Mesenteric fat pad (tissue), 1 donor: ENCODE measurements around the gene NEK8. TPM values are rescaled to one million over a fixed set of nuclear protein-coding genes. Genes with fewer than 3 reads are reported as not detected.
"Not testable (repeated sequence)": the region's sequence is repeated elsewhere in the genome, so short reads cannot be mapped to it uniquely, and the experiment has no call there.

Experiments
- DNase-seq: peaks from one replicate; pipeline ENCODE4 v3.0.0-alpha.2; 2020; ENCODE audit warnings: low spot score
- total RNA-seq: library from RNA; stranded (reverse); fragmentation: NEBNext Ultra II Directional; extraction: Animal tissue kit (Norgen Biotek cat#: 25700); gene quantifications from one replicate; pipeline ENCODE4 v1.2.1, GENCODE V29; 2021
- donor health status: DM: yes; HTN: yes; CAD: no.

Gene NEK8
- total RNA-seq, 1 donor from 2014 or later = 2.3 TPM

DNA sequence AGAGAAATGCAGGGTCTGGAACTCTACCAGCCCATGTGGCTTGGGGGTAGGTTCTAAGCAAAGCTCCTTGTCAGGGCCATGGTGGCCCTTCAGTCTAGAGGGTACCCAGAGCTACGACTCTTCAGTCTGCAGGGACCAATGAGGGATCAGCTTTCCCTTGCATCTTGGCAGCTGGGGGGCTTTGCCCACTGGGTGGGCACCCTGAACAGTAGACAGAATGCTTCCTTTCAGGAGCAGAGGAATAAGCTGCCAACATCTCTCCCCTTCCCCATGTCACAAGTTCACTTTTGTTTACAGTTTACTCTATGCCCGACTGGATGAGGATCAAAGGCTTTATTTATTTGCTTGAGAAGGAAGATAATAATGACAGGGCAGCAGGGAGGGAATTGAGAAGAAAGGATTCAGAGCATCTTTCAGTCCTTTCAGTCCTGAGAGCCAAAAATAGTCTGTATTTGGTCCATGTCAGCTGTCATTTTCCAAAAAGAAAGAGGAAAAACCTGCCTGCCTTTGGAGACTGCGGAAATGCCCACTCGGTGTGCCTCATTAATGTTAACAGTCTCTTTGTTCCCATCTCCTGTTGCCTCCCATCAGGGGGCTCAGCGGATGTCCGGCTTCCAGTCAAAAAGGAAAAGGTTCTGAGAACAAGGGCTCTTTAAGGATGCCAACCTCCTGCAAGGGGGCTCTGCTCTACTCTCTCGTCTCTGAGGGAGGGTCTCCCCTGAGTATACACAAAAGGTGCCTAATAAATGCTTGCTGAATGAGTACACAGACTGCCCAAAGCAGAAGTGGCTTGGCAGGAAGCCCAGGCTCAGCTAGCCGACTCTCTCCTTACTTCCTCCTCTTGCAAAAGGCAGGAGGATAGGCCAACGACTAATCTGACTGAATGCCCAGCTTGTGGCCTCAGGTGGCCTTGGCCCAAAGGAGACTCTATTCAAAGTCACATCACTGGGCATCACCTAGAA lies 32.3 kb downstream of the NEK8 start:
- peak; percentile 87 for DNase-seq

DNA sequence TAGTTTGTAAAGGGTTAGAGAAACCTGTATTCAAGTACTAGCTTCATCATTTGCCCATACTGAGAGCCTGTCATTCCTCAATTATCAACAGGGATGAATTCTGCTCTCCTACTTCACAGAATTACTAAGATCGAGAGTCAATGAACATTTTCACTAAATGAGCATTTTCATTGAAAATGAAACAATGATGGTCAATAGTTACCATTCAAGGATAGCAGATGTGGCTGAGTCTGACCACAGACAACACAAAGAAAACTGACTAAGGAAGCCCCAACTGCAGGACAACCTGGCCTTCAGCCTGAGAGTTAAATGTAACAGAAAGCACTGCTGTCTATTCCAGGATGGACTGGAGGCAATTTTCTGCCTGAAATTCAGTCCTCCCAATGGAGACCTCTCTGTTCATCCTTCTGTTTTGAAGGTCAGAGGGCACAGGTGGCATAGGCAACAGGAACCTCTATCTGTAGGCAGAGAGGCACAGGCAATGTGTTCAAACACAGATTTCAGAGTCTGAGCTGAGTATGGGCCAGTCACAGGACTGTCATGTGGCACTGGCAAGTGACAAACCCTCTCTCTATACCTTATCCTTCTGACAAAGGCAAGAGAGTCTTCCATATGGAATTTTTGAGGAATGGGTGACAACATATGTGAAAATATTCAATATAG lies 34.7 kb downstream of the NEK8 start:
- peak; percentile 12 for DNase-seq

DNA sequence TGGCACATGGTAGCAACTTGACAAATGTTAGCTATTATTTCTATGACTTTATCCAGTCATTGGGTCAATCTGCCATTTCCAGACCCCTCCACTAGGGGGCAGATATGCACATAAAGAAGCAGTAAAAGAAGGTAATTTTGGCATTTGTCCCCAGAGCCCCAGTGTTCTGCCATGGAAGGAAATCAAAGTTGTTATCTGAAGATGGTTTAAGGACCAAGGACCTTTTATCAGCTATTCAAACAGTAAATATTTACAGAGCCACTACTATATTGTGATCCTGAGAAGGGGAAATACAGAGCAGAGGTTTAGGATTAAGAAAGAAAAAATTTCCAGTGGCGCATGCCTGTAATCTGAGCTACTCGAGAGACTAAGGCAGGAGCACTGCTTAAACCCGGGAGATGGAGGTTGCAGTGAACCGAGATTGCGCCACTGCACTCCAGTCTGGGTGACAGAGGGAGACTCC lies 35.2 kb downstream of the NEK8 start:
- DNase-seq = peak; percentile 5

DNA sequence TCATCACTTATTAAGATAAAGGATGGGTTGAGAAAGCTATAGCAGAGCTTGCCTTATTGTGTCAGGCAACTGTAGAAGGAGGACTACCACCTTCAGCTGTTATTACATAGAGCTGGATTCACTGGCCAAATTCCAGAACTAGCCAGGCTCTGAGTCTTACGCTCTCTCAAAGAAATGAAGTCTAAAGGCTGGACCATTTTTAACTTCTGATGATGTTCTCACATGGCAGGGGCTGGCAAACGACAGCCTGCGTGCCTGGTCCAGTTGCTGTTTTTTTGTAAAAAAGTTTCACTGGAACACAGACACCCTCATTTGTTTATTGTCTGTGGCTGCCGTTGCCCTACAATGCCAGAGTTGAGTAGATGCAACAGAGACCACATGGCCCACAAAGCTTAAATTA lies 36.5 kb downstream of the NEK8 start:
- DNase-seq = peak; percentile 39

DNA sequence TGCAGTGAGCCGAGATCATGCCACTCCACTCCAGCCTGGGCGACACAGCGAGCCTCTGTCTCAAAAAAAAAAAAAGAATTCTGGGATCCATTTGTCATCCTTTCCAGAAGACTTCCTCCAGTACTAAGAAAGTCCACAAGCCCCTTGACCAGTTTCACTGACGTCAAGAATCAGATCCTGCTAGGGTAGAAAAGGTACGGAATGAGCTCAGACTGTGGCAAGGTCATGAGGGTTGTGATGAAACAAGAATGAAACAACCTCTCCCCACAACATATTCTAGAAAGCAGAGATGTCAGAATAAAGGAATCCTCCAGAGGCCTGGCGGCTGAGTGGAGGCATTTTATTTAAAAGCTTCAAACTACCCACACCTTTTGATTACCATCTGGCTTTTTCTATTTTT lies 45.1 kb downstream of the NEK8 start:
- DNase-seq = no peak

DNA sequence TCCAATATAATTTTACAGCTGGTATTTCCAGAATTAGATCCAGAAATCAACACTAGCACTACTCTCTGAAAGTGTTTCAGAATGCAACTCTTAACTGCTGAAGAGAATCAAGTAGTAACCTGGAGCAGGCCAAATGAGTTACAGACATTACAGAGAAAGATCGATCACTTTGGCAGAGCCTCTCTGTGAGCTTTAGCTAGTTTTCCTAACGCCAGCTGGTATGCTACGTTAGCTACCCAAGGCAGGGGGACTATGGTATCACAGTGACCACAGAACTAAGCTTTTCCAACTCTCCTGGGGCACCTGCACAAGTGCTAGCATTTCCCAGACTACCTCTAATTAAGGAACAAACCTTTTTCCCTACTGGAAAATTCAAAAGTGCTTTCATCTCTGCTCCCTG lies 45.6 kb downstream of the NEK8 start:
- DNase-seq = peak; percentile 1

DNA sequence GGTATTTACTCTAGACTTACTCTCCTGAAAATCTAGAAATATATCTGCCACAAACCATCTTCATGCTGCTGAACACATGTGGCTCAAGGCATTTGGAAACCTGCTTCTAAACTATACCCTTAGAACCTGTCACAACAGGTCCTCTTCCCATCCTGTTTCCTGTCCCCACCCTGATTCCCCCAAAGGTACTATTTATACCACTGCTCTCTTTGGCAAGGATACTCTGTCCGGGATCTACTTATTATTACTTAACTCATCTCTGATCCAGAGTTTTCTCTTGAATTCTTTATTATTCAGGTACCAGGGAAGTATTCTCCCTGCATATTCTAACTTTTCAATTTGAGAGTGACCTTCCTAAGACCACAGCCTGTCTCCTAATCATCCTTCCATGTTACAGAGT lies 48.6 kb downstream of the NEK8 start:
- DNase-seq = peak; percentile 3

DNA sequence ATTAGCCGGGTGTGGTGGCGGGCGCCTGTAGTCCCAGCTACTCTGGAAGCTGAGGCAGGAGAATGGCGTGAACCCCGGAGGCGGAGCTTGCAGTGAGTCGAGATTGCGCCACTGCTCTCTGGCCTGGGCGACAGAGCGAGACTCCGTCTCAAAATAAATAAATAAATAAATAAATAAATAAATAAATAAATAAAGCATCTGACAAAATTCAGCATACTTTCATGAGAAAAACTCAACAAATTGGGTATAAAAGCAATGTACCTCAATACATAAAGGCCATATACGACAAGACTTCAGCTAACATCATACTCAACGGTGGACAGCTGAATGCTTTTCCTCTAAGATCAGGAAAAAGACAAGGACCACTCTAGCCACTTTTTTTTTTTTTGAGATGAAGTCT lies 51.0 kb downstream of the NEK8 start:
- DNase-seq = not testable (repeated sequence)

DNA sequence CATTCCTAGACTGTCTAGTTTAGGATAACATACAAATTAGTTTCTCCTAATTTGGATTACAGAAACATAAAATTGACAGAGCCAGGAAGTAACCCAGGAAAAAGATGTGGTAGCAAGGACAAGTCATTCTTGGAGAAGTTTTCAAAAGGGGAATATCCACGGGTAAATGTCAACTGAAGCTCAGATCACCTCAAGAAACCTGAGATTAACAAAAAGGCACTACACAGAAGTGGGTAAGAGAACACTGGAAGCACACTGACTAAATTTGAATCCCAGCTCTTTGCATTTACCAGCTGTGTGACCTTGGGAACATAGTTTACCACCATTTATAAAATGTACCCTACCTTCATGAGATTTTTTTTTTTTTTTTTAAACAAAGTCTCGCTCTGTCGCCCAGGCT lies 54.6 kb downstream of the NEK8 start:
- DNase-seq = no peak

DNA sequence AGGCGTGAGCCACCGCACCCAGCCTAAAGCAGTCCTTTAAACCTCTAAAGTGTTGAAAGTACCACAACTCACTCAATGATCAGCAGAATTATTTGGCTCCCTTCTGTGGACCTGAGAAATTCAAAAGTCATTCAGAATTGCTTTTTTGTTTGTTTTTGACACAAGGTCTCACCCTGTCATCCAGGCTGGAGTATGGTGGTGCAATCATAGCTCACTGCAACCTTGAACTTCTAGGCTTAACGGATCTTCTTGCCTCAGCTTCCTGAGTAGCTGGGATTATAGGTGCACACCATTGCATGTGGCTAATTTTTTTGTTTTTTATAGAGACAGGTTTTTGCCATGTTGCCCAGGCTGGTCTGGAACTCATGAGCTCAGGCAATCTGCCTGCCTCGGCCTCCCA lies 59.5 kb downstream of the NEK8 start:
- peak; percentile 45 for DNase-seq

Other genes with a start within 250 kb of the NEK8 start
- gene FOXN1, start 222.4 kb upstream of the NEK8 start, total RNA-seq = not detected
- gene UNC119, start 176.2 kb upstream of the NEK8 start, total RNA-seq = 23.0 TPM
- 50.7 TPM for gene PIGS, start 157.3 kb upstream of the NEK8 start, total RNA-seq
- gene ALDOC, start 151.9 kb upstream of the NEK8 start, total RNA-seq = 24.8 TPM
- 3.1 TPM for gene SPAG5, start 129.8 kb upstream of the NEK8 start, total RNA-seq
- gene RSKR, start 114.6 kb upstream of the NEK8 start, total RNA-seq = 7.6 TPM
- gene BLTP2, start 83.6 kb upstream of the NEK8 start, total RNA-seq = 163 TPM
- 41.8 TPM for gene SDF2, start 66.9 kb upstream of the NEK8 start, total RNA-seq
- 76.6 TPM for gene SUPT6H, start 66.6 kb upstream of the NEK8 start, total RNA-seq
- gene PROCA1, start 16.9 kb upstream of the NEK8 start, total RNA-seq = 1.3 TPM
- gene RAB34, start 10.9 kb upstream of the NEK8 start, total RNA-seq = 43.3 TPM
- gene RPL23A, start 8.8 kb upstream of the NEK8 start, total RNA-seq = 1,078 TPM
- 3.4 TPM for gene TLCD1, start 2.6 kb upstream of the NEK8 start, total RNA-seq
- 17.5 TPM for gene TRAF4, start 15.2 kb downstream of the NEK8 start, total RNA-seq
- gene FAM222B, start 114.0 kb downstream of the NEK8 start, total RNA-seq = 32.0 TPM
- gene ERAL1, start 126.2 kb downstream of the NEK8 start, total RNA-seq = 26.3 TPM
- gene FLOT2, start 168.9 kb downstream of the NEK8 start, total RNA-seq = 126 TPM
- 5.5 TPM for gene DHRS13, start 174.3 kb downstream of the NEK8 start, total RNA-seq
- gene PHF12, start 222.7 kb downstream of the NEK8 start, total RNA-seq = 29.3 TPM